ENCODE data around the gene MYCBP2. TPM values are rescaled to one million over a fixed set of nuclear protein-coding genes. Genes with fewer than 3 reads are reported as not detected.

MYCBP2 gene
- polyA plus RNA-seq, 3 donors = 60.8 to 70.6 (median 65.7) TPM

- no peak for DNase-seq (ENCODE audit: extremely low read depth in 1 of 11, low read depth in 9 of 11, low spot score in 4 of 11)
Measured at GRCh38 chr13:77171451-77171850, 155.4 kb downstream of the MYCBP2 start.

- DNase-seq (ENCODE audit: extremely low read depth in 1 of 11, low read depth in 9 of 11, low spot score in 4 of 11) = no peak
Measured at GRCh38 chr13:77168237-77168636, 158.7 kb downstream of the MYCBP2 start.

DNA sequence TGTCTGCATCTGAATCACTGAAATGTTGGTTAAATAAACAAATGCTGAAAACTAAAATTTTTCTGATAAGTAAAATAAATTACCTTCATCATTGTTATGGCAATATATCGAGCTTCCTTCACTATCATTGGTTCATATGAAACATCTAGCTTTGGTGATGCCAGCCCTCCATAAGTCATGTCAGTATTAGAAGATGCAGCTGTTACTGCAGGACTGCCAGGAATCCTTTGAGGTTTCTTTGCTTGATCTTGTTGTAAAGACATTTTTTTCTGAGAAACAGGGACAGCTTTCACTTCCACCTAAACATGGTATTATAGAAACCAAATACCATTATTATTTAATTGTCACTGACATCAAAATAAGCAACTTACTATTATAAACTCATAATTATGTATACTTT, 176.2 kb downstream of the MYCBP2 start:
- DNase-seq (ENCODE audit: extremely low read depth in 1 of 11, low read depth in 9 of 11, low spot score in 4 of 11) = no peak

DNA sequence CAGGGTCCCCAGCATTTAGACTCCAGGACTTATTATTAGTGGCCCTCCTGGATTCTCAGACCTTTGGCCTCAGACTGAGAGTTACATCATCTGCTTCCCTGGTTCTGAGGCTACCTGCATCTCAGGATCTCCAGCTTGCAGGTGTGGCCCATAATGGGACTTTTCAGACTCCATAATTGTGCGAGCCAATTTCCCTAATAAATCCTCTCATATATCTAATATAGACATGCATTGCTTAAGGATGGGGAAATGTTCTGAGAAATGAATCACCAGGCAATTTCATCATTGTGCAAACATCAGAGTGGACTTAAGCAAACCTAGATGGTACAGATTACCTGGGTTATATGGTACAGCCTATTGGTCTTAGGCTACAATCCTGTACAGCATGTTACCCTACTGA, 183.5 kb downstream of the MYCBP2 start:
- no peak for DNase-seq (ENCODE audit: extremely low read depth in 1 of 11, low read depth in 9 of 11, low spot score in 4 of 11)

DNA sequence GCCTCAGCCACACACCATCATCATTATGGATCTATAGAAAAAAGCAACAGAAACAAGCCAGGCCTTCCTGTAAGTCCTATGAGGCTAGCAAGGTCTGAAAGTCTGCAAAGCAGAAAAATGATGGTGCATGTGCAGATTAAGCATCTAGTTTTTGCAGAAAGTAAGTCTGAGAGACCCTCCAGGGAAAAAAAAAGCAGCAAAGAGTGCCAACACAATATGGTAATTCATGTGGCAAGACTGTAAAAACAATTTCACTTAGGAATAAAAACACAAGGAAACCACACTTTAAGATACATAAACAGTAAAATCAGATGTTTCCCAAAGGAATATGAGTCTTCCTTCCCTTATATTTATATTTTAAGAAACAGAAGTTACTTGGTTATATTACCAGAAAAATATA, 187.6 kb downstream of the MYCBP2 start:
- DNase-seq (ENCODE audit: extremely low read depth in 1 of 11, low read depth in 9 of 11, low spot score in 4 of 11) = no peak

DNA sequence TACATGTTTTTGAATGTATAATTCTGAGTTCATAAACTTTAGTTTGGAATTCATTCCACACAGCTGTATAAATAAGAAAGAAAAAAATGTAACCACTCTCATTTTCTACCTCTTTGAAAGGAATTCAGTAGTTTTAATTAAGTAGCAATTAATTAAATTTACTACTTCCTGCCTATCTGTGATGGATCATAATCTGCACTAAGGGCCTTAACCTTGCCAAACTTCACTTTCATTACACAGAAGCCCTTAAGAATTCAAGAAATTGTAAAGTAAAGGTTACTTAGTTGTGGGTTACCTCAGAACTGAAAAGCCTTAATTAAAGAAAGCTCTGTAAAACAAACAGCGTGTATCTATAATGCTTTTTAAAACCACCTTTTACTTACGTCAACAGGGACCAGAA, 188.1 kb downstream of the MYCBP2 start:
- peak in 1 of 11 donors; percentile 2 for DNase-seq (ENCODE audit: extremely low read depth in 1 of 11, low read depth in 9 of 11, low spot score in 4 of 11)

- DNase-seq (ENCODE audit: extremely low read depth in 1 of 11, low read depth in 9 of 11, low spot score in 4 of 11) = no peak
Measured at GRCh38 chr13:77136902-77137420, 189.9 kb downstream of the MYCBP2 start.

- DNase-seq (ENCODE audit: extremely low read depth in 1 of 11, low read depth in 9 of 11, low spot score in 4 of 11) = no peak
Measured at GRCh38 chr13:77124423-77124822, 202.5 kb downstream of the MYCBP2 start.

- DNase-seq (ENCODE audit: extremely low read depth in 1 of 11, low read depth in 9 of 11, low spot score in 4 of 11) = no peak
Measured at GRCh38 chr13:77118134-77118533, 208.8 kb downstream of the MYCBP2 start.

GRCh38 chr13:77114271-77114670, 212.6 kb downstream of the MYCBP2 start:
- no peak for DNase-seq (ENCODE audit: extremely low read depth in 1 of 11, low read depth in 9 of 11, low spot score in 4 of 11)

- no peak for DNase-seq (ENCODE audit: extremely low read depth in 1 of 11, low read depth in 9 of 11, low spot score in 4 of 11)
Measured at GRCh38 chr13:77113496-77113895, 213.4 kb downstream of the MYCBP2 start.

DNA sequence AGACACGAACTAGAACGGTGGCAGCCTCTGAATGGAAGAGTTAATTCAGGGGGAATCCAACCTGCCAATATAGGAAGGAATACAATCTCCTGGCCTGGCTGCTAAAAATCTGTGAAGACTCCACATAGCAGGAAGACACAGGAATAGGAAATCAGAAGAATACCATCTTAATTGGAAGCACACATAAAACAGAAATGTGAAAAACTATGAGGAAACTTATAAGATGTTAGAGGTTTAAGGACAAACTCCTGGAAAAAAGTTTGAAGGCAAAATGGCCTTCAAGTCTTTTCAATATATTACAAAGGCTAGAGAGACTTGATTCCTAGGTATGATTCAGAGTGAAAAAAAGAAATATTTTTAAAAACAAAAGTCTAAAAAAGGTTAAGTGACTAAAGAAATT, 221.8 kb downstream of the MYCBP2 start:
- no peak for DNase-seq (ENCODE audit: extremely low read depth in 1 of 11, low read depth in 9 of 11, low spot score in 4 of 11)

DNA sequence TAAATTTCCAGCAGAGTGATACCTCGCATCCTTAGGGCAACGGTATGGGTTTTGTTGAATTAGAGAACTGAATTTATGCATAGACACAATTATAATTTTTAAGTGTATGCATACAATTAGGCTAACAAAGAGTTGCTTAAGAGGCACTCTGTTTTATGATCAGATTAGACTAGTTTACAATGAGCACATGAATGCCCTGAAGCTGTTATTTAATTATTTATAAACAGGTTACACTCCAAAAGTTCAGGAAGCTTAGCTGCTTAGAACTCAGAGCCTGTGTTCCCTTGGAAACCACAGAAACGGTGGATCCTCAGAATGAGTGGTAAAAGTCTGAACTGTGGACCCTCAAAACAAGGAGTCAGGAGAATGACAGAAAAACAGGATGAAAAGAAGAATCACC, 227.5 kb downstream of the MYCBP2 start:
- DNase-seq (ENCODE audit: extremely low read depth in 1 of 11, low read depth in 9 of 11, low spot score in 4 of 11) = no peak

GRCh38 chr13:77095288-77095687, 231.6 kb downstream of the MYCBP2 start:
- DNase-seq (ENCODE audit: extremely low read depth in 1 of 11, low read depth in 9 of 11, low spot score in 4 of 11) = no peak

GRCh38 chr13:77094773-77095172, 232.1 kb downstream of the MYCBP2 start:
- DNase-seq (ENCODE audit: extremely low read depth in 1 of 11, low read depth in 9 of 11, low spot score in 4 of 11) = no peak

- no peak for DNase-seq (ENCODE audit: extremely low read depth in 1 of 11, low read depth in 9 of 11, low spot score in 4 of 11)
Measured at GRCh38 chr13:77093735-77094134, 233.2 kb downstream of the MYCBP2 start.

- DNase-seq (ENCODE audit: extremely low read depth in 1 of 11, low read depth in 9 of 11, low spot score in 4 of 11) = no peak
Measured at GRCh38 chr13:77084755-77085154, 242.1 kb downstream of the MYCBP2 start.

DNA sequence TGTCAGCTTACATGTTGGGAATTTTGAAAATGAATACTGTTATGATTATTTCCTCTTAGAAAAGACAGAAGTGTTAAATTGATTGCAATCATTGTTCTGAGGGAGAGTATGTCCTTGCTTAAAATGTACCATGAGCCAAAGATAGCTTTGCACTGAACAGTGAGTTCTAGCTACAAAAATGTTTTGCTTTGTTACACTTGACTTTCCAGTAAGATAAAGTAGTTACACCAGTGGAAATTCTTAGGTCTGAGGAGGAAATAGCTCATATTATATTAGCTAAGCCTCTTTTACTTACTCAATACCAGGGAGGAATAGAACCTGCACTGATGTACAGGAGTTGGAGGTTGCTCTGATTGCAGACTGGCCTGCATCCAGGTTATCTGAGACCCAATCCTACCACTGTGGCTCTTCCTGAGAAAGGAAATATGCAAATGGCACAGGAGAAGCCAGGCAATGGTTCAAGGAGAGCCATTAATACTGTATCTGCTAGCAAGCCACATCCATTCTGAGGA, 246.9 kb downstream of the MYCBP2 start:
- DNase-seq (ENCODE audit: extremely low read depth in 1 of 11, low read depth in 9 of 11, low spot score in 4 of 11) = no peak

DNA sequence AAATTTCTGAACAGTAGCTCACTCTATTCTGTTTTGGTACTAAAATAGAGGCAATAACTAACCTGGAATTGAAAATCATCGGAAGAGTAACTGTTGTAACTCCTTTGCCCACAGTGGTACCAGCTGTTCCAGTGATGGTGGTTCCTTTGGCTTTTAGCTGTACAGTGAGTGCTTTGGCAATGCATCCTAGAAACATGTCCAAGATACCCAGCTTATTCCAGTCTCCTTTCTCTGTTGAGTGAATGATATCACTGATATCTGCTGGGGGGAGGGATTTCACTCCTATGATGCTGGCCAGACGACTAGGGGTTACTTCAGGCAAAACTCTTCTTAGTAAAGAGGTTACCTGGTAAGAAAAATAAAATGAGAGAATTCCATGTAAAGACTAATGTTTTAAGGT, 259.4 kb downstream of the MYCBP2 start:
- DNase-seq (ENCODE audit: extremely low read depth in 1 of 11, low read depth in 9 of 11, low spot score in 4 of 11) = no peak

DNA sequence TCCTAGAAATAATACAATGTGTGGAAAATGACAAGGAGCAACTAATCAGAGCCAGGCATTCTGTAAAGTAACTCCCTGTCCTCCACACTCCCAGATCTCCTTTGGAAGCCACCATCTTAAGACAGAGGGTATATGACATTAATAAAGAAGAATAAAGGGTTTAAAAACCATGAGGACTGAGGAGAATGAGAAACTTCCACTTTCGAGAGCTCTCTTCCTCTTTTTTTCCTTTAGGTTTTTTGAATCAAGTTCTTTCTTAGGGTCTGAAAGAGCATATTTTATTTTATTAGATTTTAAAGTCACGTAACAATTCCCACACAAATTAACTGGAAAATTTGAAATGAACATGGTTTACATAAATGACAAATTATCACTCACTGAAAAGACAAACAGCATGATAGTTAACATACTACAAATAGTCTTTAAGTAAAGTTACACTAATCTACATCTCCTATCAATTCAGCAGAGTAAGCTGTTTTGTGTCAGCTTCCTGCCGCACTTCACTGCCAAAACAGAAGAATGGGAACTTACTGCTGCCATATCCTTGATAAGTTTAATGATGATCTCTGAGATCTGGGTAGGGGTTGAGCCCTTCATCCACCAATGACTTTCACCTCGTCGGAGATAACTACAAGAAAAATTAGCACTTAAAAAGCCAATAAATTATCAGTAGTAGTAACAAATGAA, 261.3 kb downstream of the MYCBP2 start:
- DNase-seq (ENCODE audit: extremely low read depth in 1 of 11, low read depth in 9 of 11, low spot score in 4 of 11) = no peak

- DNase-seq (ENCODE audit: extremely low read depth in 1 of 11, low read depth in 9 of 11, low spot score in 4 of 11) = no peak
Measured at GRCh38 chr13:77062097-77062496, 264.8 kb downstream of the MYCBP2 start.
